Effector memory CD4-positive, alpha-beta T cell (primary cell): ENCODE data around the gene AAMP.

Experiments used
- DNase-seq, 3 donors: peaks; one replicate each; pipeline ENCODE4 v3.0.0-alpha.2; 2020
- H3K27ac ChIP-seq: 2 replicates; pipeline ENCODE4 v1.7.0; 2013; ENCODE audit warnings: mild to moderate bottlenecking, low read length, moderate library complexity; ENCODE audit not compliant: insufficient read depth, poor library complexity, severe bottlenecking
- H3K27me3 ChIP-seq: replicated peaks from 2 replicates; pipeline ENCODE4 v1.7.0; 2013; ENCODE audit warnings: mild to moderate bottlenecking, low read length; ENCODE audit not compliant: insufficient read depth, control insufficient read depth, poor library complexity, severe bottlenecking
- H3K36me3 ChIP-seq: 2 replicates; pipeline ENCODE4 v1.7.0; 2013; ENCODE audit warnings: mild to moderate bottlenecking, low read length, moderate library complexity; ENCODE audit not compliant: control insufficient read depth, insufficient read depth
- H3K4me1 ChIP-seq: 2 replicates; pipeline ENCODE4 v1.7.0; 2013; ENCODE audit warnings: low read length, mild to moderate bottlenecking; ENCODE audit not compliant: control insufficient read depth, insufficient read depth, poor library complexity, severe bottlenecking
- H3K4me3 ChIP-seq: 2 replicates; pipeline ENCODE4 v1.7.0; 2013; ENCODE audit warnings: low read length, low read depth, mild to moderate bottlenecking; ENCODE audit not compliant: insufficient read depth, poor library complexity, severe bottlenecking
- H3K9me3 ChIP-seq: 2 replicates; pipeline ENCODE4 v1.7.0; 2013; ENCODE audit warnings: mild to moderate bottlenecking, low read length, moderate library complexity; ENCODE audit not compliant: control insufficient read depth

AAMP gene

DNA sequence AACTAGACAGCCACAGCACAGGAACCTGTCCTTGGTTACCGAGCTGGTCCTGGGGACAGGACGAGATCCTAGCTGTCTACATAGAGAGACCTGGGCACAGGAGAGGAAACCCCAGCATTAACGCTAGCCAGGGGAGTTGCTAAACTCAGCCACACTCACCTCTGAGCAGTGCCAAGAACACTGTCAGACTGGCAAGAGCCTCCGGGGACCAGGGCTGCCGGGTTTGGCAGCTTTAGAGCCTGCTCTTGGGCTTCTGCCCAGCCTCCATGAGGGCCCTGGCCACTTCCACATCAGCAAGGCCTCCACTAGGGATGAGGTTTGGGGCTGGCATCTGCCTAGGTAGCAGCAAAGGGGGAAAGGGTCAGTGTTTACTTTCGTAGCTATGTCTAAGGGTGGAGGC is 15.7 kb upstream of the AAMP start:
- no peaks in the 10 kb centered on the region for H3K9me3 ChIP-seq
- peaks cover 22% of the 10 kb centered on the region for H3K36me3 ChIP-seq
- H3K4me3 ChIP-seq, result peak overlapping the region; percentile 45
- H3K27ac ChIP-seq, result peak overlapping the region; percentile 99
- H3K4me1 ChIP-seq, result peaks cover 74% of the 10 kb centered on the region
- DNase-seq, result no peak
- H3K27me3 ChIP-seq, result no peaks in the 10 kb centered on the region

DNA sequence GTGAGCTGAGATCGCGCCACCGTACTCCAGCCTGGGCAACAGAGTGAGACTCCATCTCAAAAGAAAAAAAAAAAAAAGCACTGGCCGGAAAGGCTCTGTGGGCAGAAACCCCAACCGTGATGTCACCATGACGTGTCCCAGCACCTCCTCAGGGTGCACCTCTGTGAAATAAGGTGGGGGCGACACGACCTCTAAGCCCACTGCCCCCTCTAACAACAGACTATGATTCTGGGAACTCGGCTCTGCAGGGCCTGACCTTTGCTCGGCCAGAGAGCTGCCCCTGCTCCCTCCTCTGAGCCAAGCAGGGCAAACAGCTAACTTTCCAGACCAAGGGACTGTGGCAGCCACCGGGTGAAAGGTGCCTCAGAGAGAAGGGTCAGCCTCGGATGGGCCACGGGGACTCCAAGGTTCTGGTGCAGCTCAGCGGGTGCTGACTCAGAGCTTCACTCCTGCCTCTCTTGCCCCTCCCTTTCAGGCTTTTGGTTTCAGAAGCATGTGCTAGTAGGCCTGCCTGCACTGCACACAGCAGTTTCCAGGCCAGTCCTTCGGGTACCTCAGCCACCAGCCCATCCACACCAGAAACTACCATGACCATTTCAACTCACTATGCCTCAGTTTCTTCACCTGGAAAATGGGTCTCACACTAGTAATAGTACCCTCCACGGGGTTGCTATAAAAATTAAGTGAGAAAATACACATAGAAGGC is 14.3 kb upstream of the AAMP start:
- peak overlapping the region; percentile 13 for H3K4me3 ChIP-seq
- H3K4me1 ChIP-seq, result peaks cover 60% of the 10 kb centered on the region
- peak; percentile 51 to 57 (median 56) for DNase-seq

DNA sequence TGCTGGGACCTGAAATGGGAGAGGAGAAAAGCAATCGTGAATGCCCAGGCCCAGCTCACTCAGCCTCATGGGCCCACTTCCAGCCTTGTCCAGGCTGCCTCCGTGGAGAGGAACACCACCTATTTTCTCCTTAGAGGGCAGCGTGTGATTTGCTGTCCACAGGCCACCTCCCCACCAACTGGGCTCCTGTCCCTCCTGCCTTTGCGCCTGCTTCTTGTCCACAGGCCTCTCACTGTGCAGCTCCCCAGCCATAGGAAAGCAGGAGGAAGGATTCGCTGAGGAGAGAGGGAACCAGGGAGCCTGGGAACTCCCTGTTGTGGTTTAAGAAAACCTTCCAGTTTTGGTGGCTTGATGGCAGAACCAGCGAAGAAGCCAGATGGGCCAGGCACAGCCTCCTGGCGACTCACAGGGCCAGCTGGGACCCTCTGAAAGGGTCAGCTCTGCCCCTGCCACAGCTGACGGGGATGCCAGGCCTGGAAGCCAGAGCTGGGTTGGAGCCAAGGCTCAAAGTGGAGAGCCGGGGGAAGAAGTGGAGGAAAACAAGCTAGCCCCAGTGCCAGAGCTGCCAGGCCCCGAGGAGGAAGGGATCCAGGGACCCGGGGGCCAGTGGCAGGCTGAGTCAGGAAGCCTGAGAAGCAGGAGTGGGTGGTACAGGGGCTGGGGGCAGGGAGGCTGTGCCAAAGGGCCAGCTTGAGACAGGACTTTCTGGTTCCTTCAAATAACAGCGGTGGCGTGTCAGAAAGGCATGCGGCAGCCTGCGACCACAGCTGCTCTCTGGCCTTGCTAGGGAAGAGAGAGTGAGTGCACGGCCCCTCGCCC is 12.4 kb upstream of the AAMP start:
- Histone ChIP-seq H3K27me3 (no peaks in the 10 kb centered on the region), H3K4me1 (peaks cover 44% of the 10 kb centered on the region), H3K9me3 (no peaks in the 10 kb centered on the region), H3K36me3 (peaks cover 54% of the 10 kb centered on the region), H3K27ac (peak overlapping the region; percentile 99), H3K4me3 (no peak overlapping the region)
- DNase-seq, result no peak

More for the DNA sequence above, 14.3 kb upstream of the AAMP start:
- peak overlapping the region; percentile 99 for H3K27ac ChIP-seq
- H3K9me3 ChIP-seq, result no peaks in the 10 kb centered on the region
- H3K36me3 ChIP-seq, result peaks cover 35% of the 10 kb centered on the region
- H3K27me3 ChIP-seq, result no peaks in the 10 kb centered on the region

DNA sequence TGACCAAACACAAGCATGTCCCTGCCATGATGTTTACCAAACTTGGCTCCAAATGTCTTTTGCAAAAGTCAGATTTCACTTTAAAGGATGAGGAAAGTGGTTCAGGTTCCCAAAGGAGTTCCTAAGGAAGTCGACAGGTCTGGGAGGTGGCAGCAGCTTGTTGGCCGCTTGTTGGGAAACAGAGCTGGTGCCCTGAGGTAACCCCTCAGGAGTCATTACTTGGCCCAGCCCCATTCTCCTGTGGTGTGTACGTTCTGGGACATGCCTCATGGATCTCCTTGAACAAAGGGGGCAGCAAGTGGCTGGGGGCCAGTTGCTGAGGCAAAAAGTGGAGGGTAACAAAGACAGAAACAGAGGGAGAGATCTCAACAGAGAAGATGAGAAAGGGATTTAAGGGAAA is 11.5 kb upstream of the AAMP start:
- Histone ChIP-seq H3K9me3 (no peaks in the 10 kb centered on the region), H3K4me1 (peaks cover 37% of the 10 kb centered on the region), H3K27me3 (no peaks in the 10 kb centered on the region), H3K4me3 (no peak overlapping the region), H3K27ac (peak overlapping the region; percentile 33), H3K36me3 (peaks cover 64% of the 10 kb centered on the region)
- no peak for DNase-seq

DNA sequence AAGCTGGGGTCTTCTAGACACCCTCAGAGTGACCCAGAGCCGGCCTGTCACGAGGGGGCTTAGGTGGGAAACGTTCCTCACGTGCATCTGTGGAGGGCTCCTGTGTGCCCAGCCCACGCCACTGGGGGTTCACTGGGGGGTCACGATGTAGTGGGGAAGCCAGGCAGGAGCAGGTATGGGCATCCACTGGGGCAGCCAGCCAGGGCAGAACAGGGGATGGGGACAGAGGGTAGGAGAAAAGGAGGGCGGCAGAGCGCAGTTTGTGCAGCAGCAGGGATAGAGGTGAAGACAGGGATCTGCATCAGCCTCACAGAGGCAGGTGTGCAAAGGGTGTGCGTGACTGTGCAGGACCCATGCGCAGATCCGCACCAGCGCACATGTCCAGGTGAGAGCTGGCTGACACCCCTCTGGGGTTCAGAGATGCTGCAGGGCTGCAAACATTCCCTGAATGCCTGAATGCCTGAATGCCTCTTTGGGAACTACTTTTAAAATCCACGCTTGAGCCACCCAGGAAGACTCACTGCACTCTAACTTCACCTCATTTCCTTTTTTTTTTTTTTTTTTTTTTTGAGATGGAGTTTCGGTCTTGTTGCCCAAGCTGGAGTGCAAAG is 10.4 kb upstream of the AAMP start:
- no peak for DNase-seq
- H3K27me3 ChIP-seq, result no peaks in the 10 kb centered on the region
- no peaks in the 10 kb centered on the region for H3K9me3 ChIP-seq
- H3K4me1 ChIP-seq, result peaks cover 26% of the 10 kb centered on the region
- peak overlapping the region; percentile 31 for H3K27ac ChIP-seq
- H3K36me3 ChIP-seq, result peaks cover 74% of the 10 kb centered on the region
- no peak overlapping the region for H3K4me3 ChIP-seq

DNA sequence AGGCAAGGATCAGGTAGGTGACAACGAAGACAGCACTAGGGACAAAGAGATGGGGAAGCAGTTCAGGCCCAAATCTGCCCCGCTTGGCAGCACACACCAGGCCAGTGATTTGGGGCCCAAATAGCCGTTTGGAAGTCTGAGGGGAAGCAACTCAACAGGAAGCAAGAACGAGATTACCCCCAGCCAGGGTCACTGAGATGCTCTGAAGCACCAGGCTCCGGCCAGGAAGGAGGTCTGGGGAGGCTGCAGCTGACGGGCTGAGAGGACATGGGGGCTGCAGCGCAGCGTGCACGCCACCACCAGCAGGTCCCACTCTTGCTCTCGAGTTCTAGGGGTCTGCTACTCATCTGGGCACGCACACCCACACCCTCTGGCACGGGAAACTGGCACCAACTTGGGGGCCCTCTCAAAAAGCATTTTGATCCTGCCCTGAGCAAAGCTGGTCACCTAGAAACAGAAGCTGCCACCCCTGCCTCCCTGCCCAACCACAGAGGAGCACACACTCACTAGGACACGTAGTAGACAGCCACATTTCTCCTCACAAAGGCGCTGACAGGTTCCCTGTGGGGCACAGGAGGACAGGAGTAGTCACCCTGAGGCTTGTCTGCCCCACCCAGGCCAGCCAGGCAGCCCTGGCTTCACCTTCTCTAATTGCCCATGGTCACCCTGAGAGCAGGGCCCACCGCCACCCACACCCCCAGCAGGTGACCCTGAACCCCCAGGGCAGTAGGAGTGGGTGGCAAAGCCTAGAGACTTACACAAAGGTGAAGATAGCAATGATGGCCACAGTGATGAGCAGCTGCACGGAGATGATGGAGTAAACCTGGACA is 8.8 kb upstream of the AAMP start:
- H3K27ac ChIP-seq, result peak overlapping the region; percentile 26
- no peak for DNase-seq
- H3K36me3 ChIP-seq, result peaks cover 91% of the 10 kb centered on the region
- H3K4me3 ChIP-seq, result no peak overlapping the region
- peaks cover 11% of the 10 kb centered on the region for H3K4me1 ChIP-seq
- H3K9me3 ChIP-seq, result no peaks in the 10 kb centered on the region
- H3K27me3 ChIP-seq, result no peaks in the 10 kb centered on the region

DNA sequence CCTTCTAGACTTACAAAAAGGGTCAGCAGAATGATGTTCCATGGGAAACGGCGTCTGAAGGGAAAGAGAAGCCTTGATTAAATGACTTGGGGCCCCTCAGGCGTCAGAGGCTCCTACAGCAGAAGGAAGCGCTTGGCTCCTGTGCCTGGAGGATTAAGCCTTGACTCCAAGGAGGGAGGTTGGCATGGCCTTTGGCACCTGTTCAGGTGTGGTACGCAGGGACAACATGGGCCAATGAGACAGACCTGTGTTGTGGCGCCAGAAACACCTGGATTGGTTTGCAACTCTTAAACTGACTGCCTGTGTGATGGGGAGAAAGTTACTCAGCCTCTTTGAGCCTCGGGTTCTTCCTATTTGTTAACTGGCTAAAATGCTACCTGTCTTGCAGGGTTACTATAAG is 8.0 kb upstream of the AAMP start:
- Histone ChIP-seq H3K4me3 (no peak overlapping the region), H3K36me3 (peaks cover 92% of the 10 kb centered on the region), H3K27ac (no peak overlapping the region), H3K4me1 (peaks cover 5% of the 10 kb centered on the region), H3K9me3 (no peaks in the 10 kb centered on the region), H3K27me3 (no peaks in the 10 kb centered on the region)
- DNase-seq, result no peak

DNA sequence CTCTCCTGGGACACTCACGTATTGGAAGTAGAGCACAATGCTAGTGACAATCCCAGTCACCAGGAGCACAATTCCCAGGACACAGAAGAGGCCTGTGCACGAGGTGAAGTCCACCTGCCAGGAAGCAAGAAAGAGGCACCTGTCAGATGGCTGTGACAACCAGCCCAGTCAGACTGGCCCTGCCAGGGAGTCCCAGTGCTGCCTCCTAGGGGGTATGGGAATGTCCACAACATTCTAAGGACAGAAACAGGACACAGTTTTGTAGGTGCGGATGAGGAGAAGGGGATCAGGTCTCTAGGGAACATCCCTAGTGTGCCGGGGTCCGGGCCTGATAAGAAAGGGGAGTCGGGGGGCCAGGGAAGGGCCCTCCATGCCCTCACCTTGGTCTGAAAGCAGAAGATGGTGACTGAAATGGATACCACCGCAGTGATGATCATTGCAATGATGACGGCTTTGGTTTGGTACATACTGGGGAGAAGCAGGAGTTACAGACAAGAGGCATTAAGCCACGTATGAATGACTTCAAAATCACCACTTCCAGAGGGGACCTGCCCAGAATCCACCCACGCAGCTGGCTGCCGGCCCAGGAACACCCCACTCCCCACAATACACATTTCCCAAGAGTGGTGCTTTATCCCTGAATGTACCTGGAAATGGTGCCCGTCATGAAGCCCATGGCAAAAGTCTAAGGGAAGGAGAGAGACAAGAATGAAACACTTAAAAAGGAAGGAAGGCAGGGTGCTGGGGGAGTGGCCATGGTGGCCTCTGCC is 7.2 kb upstream of the AAMP start:
- H3K4me3 ChIP-seq, result no peak overlapping the region
- H3K9me3 ChIP-seq, result no peaks in the 10 kb centered on the region
- H3K36me3 ChIP-seq, result peaks cover 86% of the 10 kb centered on the region
- DNase-seq, result no peak
- H3K27ac ChIP-seq, result peak overlapping the region; percentile 31
- H3K4me1 ChIP-seq, result peaks cover 8% of the 10 kb centered on the region
- no peaks in the 10 kb centered on the region for H3K27me3 ChIP-seq

DNA sequence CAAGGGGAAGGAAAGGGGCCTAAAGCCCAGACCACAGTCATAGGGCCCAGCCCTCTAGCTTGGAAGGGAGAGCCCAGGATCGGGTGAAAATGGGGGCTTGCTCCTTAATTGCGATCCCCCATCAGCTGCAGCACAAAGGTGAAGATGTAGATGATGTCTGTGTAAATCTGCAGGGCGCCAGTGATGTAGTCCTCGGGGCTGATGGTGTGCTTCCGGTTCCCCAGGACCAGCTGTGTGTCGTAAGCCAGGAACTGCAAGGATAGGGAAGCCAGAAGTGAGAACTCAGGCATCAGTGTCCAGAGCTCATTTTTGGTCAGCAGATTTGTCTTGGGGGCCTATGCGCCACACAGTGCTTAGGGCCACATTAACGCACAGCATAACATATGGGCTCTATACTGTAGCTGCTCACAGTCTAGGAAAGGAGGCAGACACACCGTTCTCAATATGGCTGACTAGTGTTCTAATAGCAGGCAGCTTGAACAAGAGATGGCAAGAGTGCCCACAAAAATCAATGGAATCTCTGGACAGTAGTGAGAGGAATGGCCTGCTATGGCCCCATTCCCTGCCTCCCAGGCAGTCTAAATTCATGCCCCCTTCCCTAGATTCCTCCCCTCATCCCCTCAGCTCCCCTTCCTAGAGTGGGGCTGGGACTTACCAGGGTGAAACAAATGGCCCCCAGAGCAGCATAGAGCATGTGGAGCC is 5.6 kb upstream of the AAMP start:
- no peak overlapping the region for H3K27ac ChIP-seq
- no peaks in the 10 kb centered on the region for H3K9me3 ChIP-seq

More for the DNA sequence above, 5.6 kb upstream of the AAMP start:
- no peak for DNase-seq
- Histone ChIP-seq H3K4me3 (no peak overlapping the region), H3K27me3 (no peaks in the 10 kb centered on the region), H3K36me3 (peaks cover 71% of the 10 kb centered on the region), H3K4me1 (peaks cover 22% of the 10 kb centered on the region)
